Ishikawa (cell line): ENCODE data around the gene DOK7.

ENCODE experiments used
- CEBPB ChIP-seq: IDR thresholded peaks from 2 replicates; pipeline ENCODE4 v1.6.1; 2012
- CREB1 ChIP-seq: IDR thresholded peaks from 2 replicates; pipeline ENCODE4 v1.6.1; 2012; ENCODE audit warnings: low read depth
- EGR1 ChIP-seq: IDR thresholded peaks from 2 replicates; pipeline ENCODE4 v1.6.1; 2012
- EP300 ChIP-seq: IDR thresholded peaks from 2 replicates; pipeline ENCODE4 v1.6.1; 2012; ENCODE audit warnings: borderline replicate concordance
- FOXM1 ChIP-seq: IDR thresholded peaks from 2 replicates; pipeline ENCODE4 v1.6.1; 2012; ENCODE audit warnings: low read depth, borderline replicate concordance
- MAX ChIP-seq: IDR thresholded peaks from 2 replicates; pipeline ENCODE4 v1.6.1; 2012
- NFIC ChIP-seq: IDR thresholded peaks from 2 replicates; pipeline ENCODE4 v1.6.1; 2012
- RAD21 ChIP-seq: IDR thresholded peaks from 2 replicates; pipeline ENCODE4 v1.6.1; 2012; ENCODE audit warnings: low read depth
- REST ChIP-seq: IDR thresholded peaks from 2 replicates; pipeline ENCODE4 v1.6.1; 2012; ENCODE audit warnings: low read depth, mild to moderate bottlenecking
- TAF1 ChIP-seq: IDR thresholded peaks from 2 replicates; pipeline ENCODE4 v1.6.1; 2012; ENCODE audit warnings: low read depth, mild to moderate bottlenecking
- TCF12 ChIP-seq: IDR thresholded peaks from 2 replicates; pipeline ENCODE4 v1.6.1; 2012; ENCODE audit warnings: low read depth
- TEAD4 ChIP-seq: IDR thresholded peaks from 2 replicates; pipeline ENCODE4 v1.6.1; 2012
- USF1 ChIP-seq: IDR thresholded peaks from 2 replicates; pipeline ENCODE4 v1.6.1; 2012
- YY1 ChIP-seq: IDR thresholded peaks from 2 replicates; pipeline ENCODE4 v1.6.1; 2012; ENCODE audit warnings: low read depth
- ZBTB7A ChIP-seq: IDR thresholded peaks from 2 replicates; pipeline ENCODE4 v1.6.1; 2012; ENCODE audit warnings: low read depth

DOK7 gene

GRCh38 chr4:3438847-3439180 is 24.3 kb upstream of the DOK7 start:
- TF ChIP-seq TEAD4: no peak
- TF ChIP-seq EGR1: no peak
- TF ChIP-seq EP300: no peak
- TF ChIP-seq ZBTB7A: no peak
- no peak for TF ChIP-seq USF1
- no peak for TF ChIP-seq TAF1
- TF ChIP-seq TCF12: no peak

GRCh38 chr4:3439391-3439790 is 23.7 kb upstream of the DOK7 start:
- TF ChIP-seq REST: no peak

GRCh38 chr4:3440011-3440410 is 23.1 kb upstream of the DOK7 start:
- 0 out of 2 replicates have a peak, but pooled peaks have one; percentile 42 for TF ChIP-seq NFIC
- no peak for TF ChIP-seq CEBPB
- TF ChIP-seq USF1: peak; percentile 61

- TF ChIP-seq RAD21 (no peak), EGR1 (no peak), EP300 (no peak), ZBTB7A (no peak), USF1 (no peak), YY1 (no peak), MAX (no peak), REST (no peak)
Observed at GRCh38 chr4:3440979-3441500, 22.1 kb upstream of the DOK7 start.

GRCh38 chr4:3441501-3442459 is 21.3 kb upstream of the DOK7 start, which contains the start of gene HGFAC:
TSS of gene HGFAC (plus strand) at chr4:3441968. CDS start at chr4:3442002, 34 bp downstream.
- TF ChIP-seq ZBTB7A: 0 out of 2 replicates have a peak, but pooled peaks have one; percentile 12
- no peak for TF ChIP-seq TEAD4
- no peak for TF ChIP-seq FOXM1

- TF ChIP-seq REST (no peak), NFIC (no peak), CREB1 (no peak), FOXM1 (no peak), MAX (no peak), EGR1 (no peak), CEBPB (no peak), YY1 (no peak), ZBTB7A (no peak), TAF1 (no peak), USF1 (no peak), TCF12 (no peak), EP300 (no peak)
Observed at GRCh38 chr4:3442460-3442958, 20.6 kb upstream of the DOK7 start.
